OCI-LY1 (cell line): ENCODE data around the gene GLIPR2.
"Not testable (repeated sequence)": the region's sequence is repeated elsewhere in the genome, so short reads cannot be mapped to it uniquely, and the experiment has no call there.

ENCODE experiments used
- H2AFZ ChIP-seq: fragments of 200-600 bp; sonication (generic), shearing (Covaris generic); 2 replicates; pipeline ENCODE4 v1.6.0; 2014; ENCODE audit warnings: antibody characterized with exemption, mild to moderate bottlenecking, low read length
- H3F3A ChIP-seq: fragments of 200-600 bp; sonication (generic), shearing (Covaris generic); 2 replicates; pipeline ENCODE4 v1.6.0; 2014; ENCODE audit warnings: mild to moderate bottlenecking, antibody characterized with exemption, low read length, moderate library complexity; ENCODE audit not compliant: insufficient read depth
- H3K27ac ChIP-seq: fragments of 200-600 bp; sonication (generic); 2 replicates; pipeline ENCODE4 v1.5.1; 2014; ENCODE audit warnings: low read length, mixed run types, mild to moderate bottlenecking, low read depth; ENCODE audit not compliant: poor library complexity, severe bottlenecking
- H3K27me3 ChIP-seq: fragments of 200-600 bp; sonication (generic); 2 replicates; pipeline ENCODE4 v1.6.0; 2014; ENCODE audit warnings: antibody characterized with exemption, mild to moderate bottlenecking, low read length, moderate library complexity; ENCODE audit not compliant: insufficient read depth
- H3K36me3 ChIP-seq: fragments of 200-600 bp; sonication (generic); 2 replicates; pipeline ENCODE4 v1.6.1; 2014; ENCODE audit warnings: mild to moderate bottlenecking, antibody characterized with exemption, low read length, moderate library complexity, mixed read lengths; ENCODE audit not compliant: insufficient read depth
- H3K4me1 ChIP-seq: fragments of 200-600 bp; sonication (generic); 2 replicates; pipeline ENCODE4 v1.5.1; 2014; ENCODE audit warnings: mild to moderate bottlenecking, low read length, moderate library complexity; ENCODE audit not compliant: insufficient read depth, severe bottlenecking
- H3K4me2 ChIP-seq: fragments of 200-600 bp; sonication (generic), shearing (Covaris generic); 2 replicates; pipeline ENCODE4 v1.6.1; 2014; ENCODE audit warnings: low read length
- H3K4me3 ChIP-seq: fragments of 200-600 bp; sonication (generic); 2 replicates; pipeline ENCODE4 v1.5.1; 2014; ENCODE audit warnings: low read length, low read depth, mild to moderate bottlenecking, mixed read lengths; ENCODE audit not compliant: poor library complexity, severe bottlenecking
- H3K79me2 ChIP-seq: fragments of 200-600 bp; shearing (Covaris generic); 2 replicates; pipeline ENCODE4 v1.6.1; 2016; ENCODE audit warnings: mixed run types, low read length, mixed read lengths; ENCODE audit not compliant: insufficient read depth
- H3K9ac ChIP-seq: fragments of 200-600 bp; sonication (generic), shearing (Covaris generic); 2 replicates; pipeline ENCODE4 v1.6.1; 2014; ENCODE audit warnings: mild to moderate bottlenecking, low read length, mixed read lengths
- H3K9me2 ChIP-seq: fragments of 200-600 bp; sonication (generic), shearing (Covaris generic); 2 replicates; pipeline ENCODE4 v1.6.1; 2014; ENCODE audit warnings: low read depth, mild to moderate bottlenecking, low read length, mixed read lengths
- H3K9me3 ChIP-seq: fragments of 200-600 bp; shearing (Covaris generic); 2 replicates; pipeline ENCODE4 v1.6.1; 2014; ENCODE audit warnings: low read length, mixed read lengths
- H4K20me1 ChIP-seq: fragments of 200-600 bp; sonication (generic), shearing (Covaris generic); 2 replicates; pipeline ENCODE4 v1.6.0; 2016; ENCODE audit warnings: mild to moderate bottlenecking, low read length; ENCODE audit not compliant: insufficient read depth
- CTCF ChIP-seq: fragments of 200-600 bp; sonication (generic), shearing (Covaris generic); IDR thresholded peaks from 2 replicates; pipeline ENCODE4 v1.5.1; 2017; ENCODE audit warnings: mild to moderate bottlenecking, antibody characterized with exemption, low read length, moderate library complexity, mixed read lengths
- EZH2 ChIP-seq: fragments of 200-600 bp; sonication (generic), shearing (Covaris generic); IDR thresholded peaks from 2 replicates; pipeline ENCODE4 v1.8.0; 2017; ENCODE audit warnings: borderline replicate concordance, mixed run types, mild to moderate bottlenecking, antibody characterized with exemption, low read length, moderate library complexity, mixed read lengths

GLIPR2 gene

DNA sequence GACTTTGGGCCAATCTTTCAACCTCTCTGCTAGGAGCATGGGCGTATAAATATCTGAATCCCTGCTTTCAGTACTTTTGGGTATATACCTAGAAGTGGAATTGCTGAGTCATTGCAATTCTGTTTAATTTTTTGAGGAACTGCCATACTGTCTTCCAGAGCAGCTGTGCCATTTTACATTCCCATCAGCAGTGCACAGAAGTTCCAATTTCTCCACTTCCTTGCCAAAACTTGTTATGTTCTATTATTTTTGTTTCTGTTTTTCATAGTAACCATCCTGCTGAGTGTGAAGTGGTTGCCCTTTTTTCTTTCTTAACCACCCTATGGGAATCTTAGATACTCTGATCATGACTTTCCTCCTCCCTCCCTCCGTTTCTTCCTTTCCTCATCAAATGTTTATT is 21.6 kb downstream of the GLIPR2 start:
- Histone ChIP-seq H3K79me2 (no peaks in the 10 kb centered on the region), H3K4me1 (peaks cover 18% of the 10 kb centered on the region), H3K4me2 (no peak overlapping the region), H3K9me2 (no peaks in the 10 kb centered on the region), H4K20me1 (no peaks in the 10 kb centered on the region), H3K36me3 (no peaks in the 10 kb centered on the region), H3K4me3 (no peak overlapping the region), H3K27me3 (no peaks in the 10 kb centered on the region), H2AFZ (no peak overlapping the region), H3K27ac (no peak overlapping the region), H3K9ac (no peak overlapping the region), H3F3A (no peaks in the 10 kb centered on the region), H3K9me3 (no peaks in the 10 kb centered on the region)
- no peak for TF ChIP-seq CTCF
- no peak for TF ChIP-seq EZH2

- Histone ChIP-seq H2AFZ (no peak overlapping the region), H3K27ac (no peak overlapping the region), H3K36me3 (no peaks in the 10 kb centered on the region), H3K27me3 (0 out of 2 replicates have a peak, but pooled peaks cover 4% of the 10 kb centered on the region), H3K9ac (no peak overlapping the region), H3K4me3 (no peak overlapping the region), H3K4me2 (no peak overlapping the region), H3K9me3 (no peaks in the 10 kb centered on the region), H3F3A (no peaks in the 10 kb centered on the region), H3K79me2 (no peaks in the 10 kb centered on the region), H3K9me2 (no peaks in the 10 kb centered on the region), H4K20me1 (no peaks in the 10 kb centered on the region), H3K4me1 (peaks cover 13% of the 10 kb centered on the region)
- TF ChIP-seq EZH2 (no peak), CTCF (no peak)
Measured at GRCh38 chr9:36158917-36159316, 22.4 kb downstream of the GLIPR2 start.

DNA sequence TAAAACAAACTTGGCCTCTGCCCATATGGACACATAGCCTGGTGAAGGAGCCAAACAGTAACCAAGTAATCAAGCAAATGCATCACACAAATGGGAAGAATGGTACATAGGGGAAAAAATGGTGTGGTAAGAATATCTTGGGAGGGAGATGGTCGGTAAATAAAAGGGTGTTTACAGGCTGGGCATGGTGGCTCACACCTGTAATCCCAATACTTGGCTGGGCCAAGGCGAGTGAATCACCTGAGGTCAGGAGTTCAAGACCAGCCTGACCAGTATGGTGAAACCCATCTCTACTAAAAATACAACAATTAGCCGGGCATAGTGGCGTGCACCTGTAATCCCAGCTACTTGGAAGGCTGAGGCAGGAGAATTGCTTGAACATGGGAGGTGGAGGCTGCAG is 23.0 kb downstream of the GLIPR2 start:
- not testable (repeated sequence) for H3K27ac ChIP-seq

GRCh38 chr9:36160126-36160525 is 23.6 kb downstream of the GLIPR2 start:
- H4K20me1 ChIP-seq, H3K36me3 ChIP-seq, H3K4me1 ChIP-seq, H2AFZ ChIP-seq, H3K79me2 ChIP-seq, H3K9me2 ChIP-seq, H3F3A ChIP-seq, H3K9ac ChIP-seq, H3K27me3 ChIP-seq, H3K9me3 ChIP-seq, H3K4me3 ChIP-seq, H3K4me2 ChIP-seq, H3K27ac ChIP-seq: not testable (repeated sequence)

More for the DNA sequence above, 23.0 kb downstream of the GLIPR2 start:
- not testable (repeated sequence) for H3K9me2 ChIP-seq, H3K27me3 ChIP-seq, H3K9ac ChIP-seq, H4K20me1 ChIP-seq, H3K79me2 ChIP-seq, H3K36me3 ChIP-seq, H3F3A ChIP-seq, H3K4me2 ChIP-seq, H3K4me1 ChIP-seq, H3K9me3 ChIP-seq, H3K4me3 ChIP-seq, H2AFZ ChIP-seq
